Measurements from ENCODE around the gene SLC35B1. TPM values are rescaled to one million over a fixed set of nuclear protein-coding genes. Genes with fewer than 3 reads are reported as not detected.

The SLC35B1 gene
- total RNA-seq, 4 donors from 2014 or later = 29.6 to 46.5 (median 42.8) TPM

GRCh38 chr17:49687878-49688491 lies 19.8 kb downstream of the SLC35B1 start:
- peak overlapping the region in 3 of 4 donors; percentile 40 to 78 (median 66) for H3K27ac ChIP-seq
- no peak for TF ChIP-seq CTCF (IDR thresholded peaks at IDR 0.05)
- TF ChIP-seq EP300 (IDR thresholded peaks at IDR 0.05) = peak; percentile 50 to 70
- no peak for TF ChIP-seq POLR2A (IDR thresholded peaks at IDR 0.05)
- peaks cover 0 to 11% (median 0%) of the 10 kb centered on the region in 4 donors for H3K4me1 ChIP-seq
- peak overlapping the region in 2 of 4 donors; percentile 16 to 18 for H3K4me3 ChIP-seq
- H3K27me3 ChIP-seq = peaks cover 0 to 4% of the 10 kb centered on the region in 2 donors
- H3K9me3 ChIP-seq = no peaks in the 10 kb centered on the region
- no peaks in the 10 kb centered on the region for H3K36me3 ChIP-seq
- DNase-seq (ENCODE audit: low spot score in 2 of 2) = no peak
- 64% methylated on average over 10 of the region's 10 CpGs for WGBS, 2 donors

- no peaks in the 10 kb centered on the region for H3K36me3 ChIP-seq
- 69 to 75% methylated on average over 9 of the region's 9 CpGs for WGBS, 2 donors
- H3K9me3 ChIP-seq = no peaks in the 10 kb centered on the region
- H3K4me3 ChIP-seq = no peak overlapping the region
- H3K27me3 ChIP-seq = no peaks in the 10 kb centered on the region
- no peak for DNase-seq (ENCODE audit: low spot score in 2 of 2)
- H3K4me1 ChIP-seq = peaks cover 0 to 14% (median 7%) of the 10 kb centered on the region in 4 donors
- TF ChIP-seq EP300 (IDR thresholded peaks at IDR 0.05) (no peak), POLR2A (IDR thresholded peaks at IDR 0.05) (no peak), CTCF (IDR thresholded peaks at IDR 0.05) (no peak)
- no peak overlapping the region for H3K27ac ChIP-seq
Observed at GRCh38 chr17:49681106-49681979, 26.4 kb downstream of the SLC35B1 start.

- H3K27ac ChIP-seq = no peak overlapping the region
- H3K4me3 ChIP-seq = no peak overlapping the region
- no peak for DNase-seq (ENCODE audit: low spot score in 2 of 2)
Observed at GRCh38 chr17:49680314-49680713, 27.4 kb downstream of the SLC35B1 start.

GRCh38 chr17:49677933-49678847 lies 29.6 kb downstream of the SLC35B1 start, which contains the start of gene SPOP:
Gene SPOP, minus strand, starts transcription at chr17:49678097. Its CDS starts 55,287 bp downstream, at chr17:49622810.
- Histone ChIP-seq H3K4me3 (peak within 1 kb of the TSS; percentile 69 to 89 (median 86)), H3K4me1 (peaks cover 0 to 44% (median 31%) of the 10 kb centered on the region in 4 donors), H3K9me3 (no peaks in the 10 kb centered on the region), H3K36me3 (peaks cover 0 to 8% (median 0%) of the 10 kb centered on the region in 3 donors), H3K27ac (peak within 1 kb of the TSS; percentile 96 to 99 (median 99)), H3K27me3 (no peaks in the 10 kb centered on the region)
- DNase-seq (ENCODE audit: low spot score in 2 of 2) = peak; percentile 99
- 15 to 17% methylated on average over 47 to 52 of the region's 53 CpGs for WGBS, 2 donors
- TF ChIP-seq CTCF (IDR thresholded peaks at IDR 0.05) (peak in 1 of 5 experiments; percentile 10), EP300 (IDR thresholded peaks at IDR 0.05) (peak; percentile 75 to 93), POLR2A (IDR thresholded peaks at IDR 0.05) (peak; percentile 55 to 60)

More at GRCh38 chr17:49680314-49680713, 27.4 kb downstream of the SLC35B1 start:
- Histone ChIP-seq H3K4me1 (peaks cover 0 to 25% (median 17%) of the 10 kb centered on the region in 4 donors), H3K9me3 (no peaks in the 10 kb centered on the region), H3K36me3 (no peaks in the 10 kb centered on the region), H3K27me3 (no peaks in the 10 kb centered on the region)
- 77 to 78% methylated on average over 6 of the region's 6 CpGs for WGBS, 2 donors
- TF ChIP-seq POLR2A (IDR thresholded peaks at IDR 0.05) (no peak), CTCF (IDR thresholded peaks at IDR 0.05) (no peak), EP300 (IDR thresholded peaks at IDR 0.05) (no peak)
